HG03521 (cell line): ENCODE results near the gene PXDC1.
"Not testable (repeated sequence)": the region's sequence is repeated elsewhere in the genome, so short reads cannot be mapped to it uniquely, and the experiment has no call there.

Experiments used
- ATAC-seq: cut with Tn5 transposase; IDR thresholded peaks from one replicate; pipeline ENCODE4 v1.9.1; 2021; ENCODE audit warnings: mild to moderate bottlenecking, moderate library complexity; ENCODE audit not compliant: unreplicated experiment

Gene PXDC1

DNA sequence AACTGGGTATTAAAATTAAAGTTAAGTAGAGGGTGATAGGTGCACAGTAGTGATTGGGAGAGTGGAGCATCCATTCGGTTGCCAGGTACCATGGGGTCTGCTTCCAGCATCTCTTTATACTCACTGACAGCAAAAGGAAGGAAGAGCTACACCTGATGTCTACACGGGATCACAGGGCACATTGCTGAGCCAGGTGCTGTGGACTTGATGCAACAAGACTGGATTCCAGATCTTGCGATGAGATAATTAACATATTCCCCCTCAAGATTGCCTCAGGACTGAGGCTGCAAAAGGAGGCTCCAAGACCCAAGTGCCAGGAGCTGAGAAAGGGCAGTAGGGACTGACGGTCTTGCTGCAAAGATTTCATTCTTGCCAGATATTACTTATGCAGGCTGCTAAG is 72.6 kb downstream of the PXDC1 start:
- no peak for ATAC-seq

- ATAC-seq: not testable (repeated sequence)
Measured at GRCh38 chr6:3677751-3678150, 73.8 kb downstream of the PXDC1 start.

GRCh38 chr6:3677351-3677750 is 74.2 kb downstream of the PXDC1 start:
- not testable (repeated sequence) for ATAC-seq
